GM18861 (cell line): ENCODE measurements around the gene CPNE4.

ENCODE experiments used
- ATAC-seq: cut with Tn5 transposase; IDR thresholded peaks from one replicate; pipeline ENCODE4 v1.9.1; 2021; ENCODE audit not compliant: unreplicated experiment

The CPNE4 gene

GRCh38 chr3:131803113-131803512 lies 231.7 kb downstream of the CPNE4 start:
- no peak for ATAC-seq

- no peak for ATAC-seq
Observed at GRCh38 chr3:131802029-131802428, 232.8 kb downstream of the CPNE4 start.

GRCh38 chr3:131801566-131801965 lies 233.2 kb downstream of the CPNE4 start:
- no peak for ATAC-seq

- no peak for ATAC-seq
Observed at GRCh38 chr3:131797776-131798175, 237.0 kb downstream of the CPNE4 start.

DNA sequence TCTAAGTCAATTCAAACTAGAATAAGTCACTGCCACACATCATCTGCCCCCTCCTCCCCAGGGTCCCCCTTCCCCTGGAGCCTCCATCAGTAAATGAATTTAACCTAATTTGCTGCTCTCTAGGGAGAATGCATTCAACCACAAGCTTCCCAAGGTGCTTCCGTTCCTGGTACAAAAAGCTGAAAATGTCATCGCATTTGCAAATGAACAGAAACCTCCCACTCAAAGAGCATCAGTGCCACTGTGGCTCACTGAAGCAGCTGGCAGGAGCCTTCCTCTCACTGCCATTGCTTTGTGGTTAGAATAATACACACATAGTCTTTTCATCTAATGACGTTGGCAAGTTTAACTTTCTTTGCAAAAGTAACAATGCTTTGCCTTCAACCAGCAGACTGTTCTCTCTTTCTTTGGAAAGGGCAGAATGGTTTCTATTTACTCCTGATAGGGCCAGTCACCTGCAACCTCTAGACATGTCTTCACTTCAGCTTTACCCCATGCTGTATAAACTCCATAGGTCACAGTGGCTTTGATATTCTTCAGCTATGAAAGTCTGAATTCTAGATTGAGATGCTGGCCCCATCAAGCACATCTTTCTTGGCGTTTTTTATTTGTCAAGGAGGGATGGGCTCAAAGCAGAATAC lies 238.1 kb downstream of the CPNE4 start:
- peak; percentile 66 for ATAC-seq

DNA sequence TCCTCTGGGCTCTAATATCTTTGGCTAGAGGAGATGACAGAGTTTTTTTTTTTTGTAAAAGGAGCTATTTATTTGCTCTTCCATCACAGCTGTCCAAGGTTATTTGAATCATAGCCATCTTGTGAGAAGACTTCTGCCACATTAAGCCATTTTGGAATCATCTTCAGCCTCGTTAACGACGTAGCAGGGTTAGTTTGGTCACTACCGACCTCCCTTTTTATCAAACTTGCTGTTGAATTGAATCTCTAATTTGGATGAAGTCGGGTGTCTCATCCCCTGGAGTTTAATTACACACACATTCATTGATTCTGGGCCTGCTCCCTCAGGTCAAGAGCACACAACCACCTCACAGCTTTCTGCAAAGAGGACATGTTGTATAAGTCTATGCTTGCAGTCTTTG lies 238.7 kb downstream of the CPNE4 start:
- no peak for ATAC-seq

- no peak for ATAC-seq
Observed at GRCh38 chr3:131795390-131796090, 239.3 kb downstream of the CPNE4 start.

DNA sequence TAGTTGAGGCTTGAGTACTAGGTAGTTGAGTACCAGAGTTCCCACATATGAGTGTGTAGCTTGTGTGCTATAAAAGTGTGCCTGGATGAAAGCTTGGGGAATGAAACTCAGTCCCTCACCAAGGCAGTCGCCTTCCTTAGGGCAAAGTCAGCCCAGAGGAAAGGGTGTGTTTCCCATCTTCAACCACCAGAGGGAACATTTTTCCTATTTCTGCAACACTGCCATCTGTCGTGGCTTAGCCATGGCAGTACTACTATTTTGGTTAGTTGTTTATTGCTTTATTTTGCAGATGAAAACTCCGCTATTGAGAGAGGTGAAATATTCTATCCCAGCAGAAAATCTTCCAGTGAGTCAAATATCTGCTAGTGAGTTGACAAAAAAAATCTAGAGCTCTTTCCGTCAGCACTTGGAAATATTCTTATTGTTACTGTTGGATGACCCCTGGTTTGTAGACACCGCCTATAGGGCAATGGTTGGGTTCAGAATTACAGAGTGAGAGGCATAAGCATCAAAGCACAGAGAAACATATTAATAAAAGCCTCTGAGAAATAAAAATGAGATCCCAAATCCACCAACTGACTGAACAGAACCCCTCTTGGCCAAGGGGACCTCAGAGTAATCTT lies 239.9 kb downstream of the CPNE4 start:
- peak; percentile 36 for ATAC-seq

DNA sequence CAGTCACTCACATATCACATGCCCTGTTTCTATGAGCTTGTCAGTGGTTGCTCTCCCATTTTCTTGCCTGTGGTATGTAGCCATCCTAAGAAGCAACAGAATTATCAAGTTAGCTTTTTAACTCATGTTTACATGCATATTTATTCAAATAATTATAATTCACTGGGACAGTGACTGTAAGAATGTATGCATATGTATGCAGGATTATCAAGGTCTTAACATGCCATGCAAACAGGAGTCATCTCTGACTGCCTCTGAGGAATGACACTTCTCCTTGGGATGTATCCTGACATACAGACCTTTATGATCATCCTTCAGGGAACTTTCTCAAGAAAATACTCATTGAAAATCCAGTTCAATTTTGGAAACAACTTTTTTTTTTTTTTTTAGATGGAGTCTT lies 240.9 kb downstream of the CPNE4 start:
- no peak for ATAC-seq

DNA sequence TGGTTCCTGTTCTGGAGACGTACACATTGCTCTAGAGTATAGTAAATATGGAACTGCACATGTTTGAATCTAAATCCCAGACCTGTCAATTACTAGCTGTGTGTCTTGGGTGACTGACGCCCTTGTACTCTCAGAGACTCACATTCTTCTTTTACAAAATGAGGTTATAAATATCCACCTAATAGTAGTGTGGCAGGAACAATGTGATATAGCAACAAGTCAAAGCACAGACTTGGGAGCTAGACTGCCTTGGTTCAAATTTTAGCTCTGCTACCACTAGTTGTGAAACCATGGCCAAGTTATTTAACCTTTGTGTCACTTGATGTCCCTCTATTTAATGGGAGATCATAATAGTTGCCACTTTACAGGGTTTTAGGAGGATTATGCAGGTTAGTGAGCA lies 245.6 kb downstream of the CPNE4 start:
- no peak for ATAC-seq

DNA sequence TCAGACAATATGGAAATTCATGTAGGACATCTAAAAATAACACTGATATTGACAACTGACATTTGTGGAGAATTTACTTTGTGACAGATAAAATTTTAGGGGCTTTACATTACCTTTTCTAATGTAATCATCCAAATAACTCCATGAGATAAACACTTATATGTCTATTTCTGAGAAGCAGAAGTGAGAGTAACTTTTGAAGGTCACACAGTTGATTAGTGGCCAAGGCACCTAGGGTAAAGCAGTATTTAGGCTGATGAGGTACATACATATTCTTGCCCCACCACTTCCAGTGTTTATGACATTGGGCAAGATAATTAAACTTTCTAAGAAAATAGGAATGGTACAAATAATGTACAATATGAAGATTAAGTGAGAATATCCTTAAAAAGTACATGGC lies 248.4 kb downstream of the CPNE4 start:
- ATAC-seq = no peak

DNA sequence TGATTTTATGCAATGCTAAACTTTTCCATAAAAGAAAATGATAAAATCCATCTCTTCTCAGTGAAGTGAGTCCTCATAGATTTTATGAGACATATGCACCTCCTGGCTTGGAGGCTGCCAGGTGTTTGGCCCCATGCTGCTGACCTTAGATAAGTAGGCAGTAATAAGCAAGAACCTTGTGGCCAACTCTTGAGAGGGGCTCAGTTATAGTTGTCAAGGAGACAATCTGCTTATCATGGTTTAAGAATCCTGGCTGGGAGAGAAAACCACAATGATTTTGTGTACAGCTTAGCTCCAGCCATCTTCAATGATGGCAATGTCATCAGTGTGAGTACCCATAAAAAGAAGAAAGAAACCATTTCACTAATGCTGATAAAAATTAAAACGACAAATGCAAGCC lies 252.1 kb downstream of the CPNE4 start:
- no peak for ATAC-seq

- no peak for ATAC-seq
Observed at GRCh38 chr3:131778526-131778925, 256.3 kb downstream of the CPNE4 start.

DNA sequence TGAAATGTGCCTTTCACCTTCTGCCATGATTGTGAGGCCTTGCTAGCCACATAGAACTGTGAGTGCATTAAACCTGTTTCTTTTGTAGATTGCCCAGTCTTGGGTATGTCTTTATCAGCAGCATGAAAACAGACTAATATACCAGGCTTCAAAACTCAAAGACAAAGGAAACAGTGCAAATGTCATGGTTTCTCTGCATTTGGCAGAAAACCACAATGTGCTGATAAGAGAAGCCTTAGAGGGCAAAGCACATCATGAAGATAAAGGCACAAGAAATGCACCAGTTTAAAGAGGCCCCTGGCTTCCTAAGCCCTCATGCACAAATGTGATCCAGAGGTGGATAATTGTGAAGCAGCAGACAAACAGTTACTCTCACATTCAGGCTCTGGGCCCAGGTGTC lies 259.2 kb downstream of the CPNE4 start:
- ATAC-seq = no peak

DNA sequence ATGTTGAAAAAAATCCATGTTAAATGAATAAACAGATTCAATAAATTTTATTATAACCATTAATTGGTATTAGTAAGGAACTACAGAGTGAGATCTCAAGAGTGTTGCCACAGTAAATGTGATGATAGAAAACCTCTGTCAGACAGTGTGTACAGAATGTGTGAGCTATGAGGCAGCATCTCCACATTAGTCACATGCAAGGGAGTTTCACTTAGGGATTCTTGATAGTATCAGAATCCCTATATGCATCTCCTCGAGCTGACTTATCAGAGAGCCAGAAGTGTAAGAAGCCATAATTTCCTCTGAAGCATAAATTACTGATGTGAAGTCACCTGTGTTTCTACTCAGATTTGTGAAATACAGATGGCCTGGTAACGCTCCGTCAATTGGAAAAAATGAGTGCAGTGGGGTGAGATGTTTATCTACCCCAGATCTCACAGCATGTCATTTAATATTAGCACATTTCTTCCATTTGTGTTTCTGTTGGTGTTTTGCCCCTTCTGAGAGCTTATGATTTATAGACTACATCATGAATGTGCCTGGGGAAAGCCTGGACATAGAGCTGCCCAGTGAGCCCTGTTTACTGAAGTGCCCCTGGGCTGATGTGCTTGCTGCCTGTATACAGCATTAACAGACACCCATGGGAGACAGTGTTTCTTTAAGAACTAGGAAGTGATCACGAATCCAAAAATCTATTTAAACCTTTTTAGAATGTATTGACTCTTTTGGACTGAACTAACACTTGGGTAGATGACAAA lies 262.4 kb downstream of the CPNE4 start:
- ATAC-seq = no peak

DNA sequence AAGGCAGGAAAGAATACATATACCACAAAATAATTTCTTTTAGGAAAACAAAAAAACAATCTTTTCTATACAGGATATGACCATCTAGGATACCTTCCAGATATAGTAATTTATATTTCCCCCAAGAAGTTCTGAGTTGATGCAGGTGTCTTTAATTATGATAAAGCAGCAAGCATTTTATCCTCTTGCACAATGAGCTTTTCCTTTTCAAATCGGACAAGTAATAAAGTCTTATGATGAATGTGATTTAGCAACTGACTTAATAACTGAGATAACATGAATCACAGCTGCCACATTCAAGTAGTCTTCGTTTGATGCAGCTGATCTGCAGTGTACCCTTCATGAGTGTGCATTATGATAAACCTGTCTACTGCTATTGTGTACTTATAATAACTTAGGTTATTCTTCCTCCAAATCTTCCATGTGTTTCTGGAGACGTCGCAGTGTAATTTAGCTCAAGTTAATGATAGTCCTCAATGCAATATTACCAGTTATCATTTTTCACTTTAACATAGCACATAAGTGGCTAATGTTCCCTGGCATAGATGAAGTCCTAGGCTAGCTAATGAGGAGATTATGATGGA lies 271.7 kb downstream of the CPNE4 start:
- ATAC-seq = no peak

- no peak for ATAC-seq
Observed at GRCh38 chr3:131756405-131756804, 278.4 kb downstream of the CPNE4 start.

- ATAC-seq = no peak
Observed at GRCh38 chr3:131755380-131755779, 279.4 kb downstream of the CPNE4 start.

DNA sequence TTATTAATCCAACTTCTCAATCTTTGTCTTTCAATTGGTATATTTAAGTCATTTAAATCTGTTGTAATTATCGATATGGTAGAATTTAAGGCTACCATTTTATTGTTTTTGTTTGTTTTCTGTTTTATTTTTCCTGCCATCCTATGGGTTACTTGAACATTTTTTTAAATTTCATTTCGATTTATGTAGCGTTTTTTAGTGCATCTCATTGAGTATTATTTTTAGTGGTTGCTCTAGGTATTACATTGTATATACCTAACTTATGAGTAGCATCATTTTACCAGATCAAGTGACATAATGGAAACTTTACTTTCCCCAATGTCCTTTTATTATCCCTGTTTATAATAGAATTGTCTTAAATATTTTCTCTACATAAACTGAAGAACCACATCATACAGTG lies 284.6 kb downstream of the CPNE4 start:
- ATAC-seq = no peak

DNA sequence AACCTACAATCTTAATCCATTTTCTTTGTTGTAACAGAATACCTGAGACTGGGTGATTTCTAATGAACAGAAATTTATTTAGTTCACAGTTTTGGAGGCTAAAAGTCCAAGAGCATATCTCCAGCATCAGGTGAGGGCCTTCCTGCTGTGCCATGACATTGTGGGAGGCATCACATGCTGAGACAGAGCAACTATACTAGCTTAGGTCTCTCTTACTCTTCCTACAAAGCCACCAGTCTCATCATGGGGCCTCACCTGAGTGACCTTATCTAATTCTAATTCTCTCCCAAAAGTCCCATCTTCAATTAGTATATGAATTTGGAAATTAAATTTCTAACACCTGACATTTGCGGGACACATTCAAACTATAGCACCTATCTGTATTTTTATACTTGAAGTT lies 285.0 kb downstream of the CPNE4 start:
- ATAC-seq = no peak

GRCh38 chr3:131747466-131747865 lies 287.3 kb downstream of the CPNE4 start:
- ATAC-seq = no peak
